ENCODE results near the gene TMEM212. TPM values are rescaled to one million over a fixed set of nuclear protein-coding genes. Genes with fewer than 3 reads are reported as not detected.

Gene TMEM212
- total RNA-seq, 1 experiment from 2014 or later, result not detected

GRCh38 chr3:171871392-171872274 lies 28.5 kb downstream of the TMEM212 start:
- H3K36me3 ChIP-seq (ENCODE audit: control insufficient read depth, insufficient read depth, low read length), result no peaks in the 10 kb centered on the region
- BruUV-seq (replicated peaks), result no TSS peak
- no peaks in the 10 kb centered on the region for H3K4me1 Mint-ChIP-seq (ENCODE audit: low read depth, unreplicated experiment)
- no peaks in the 10 kb centered on the region for H3K9me3 ChIP-seq
- no peak for DNase-seq
- no peaks in the 10 kb centered on the region for H3K36me3 Mint-ChIP-seq (ENCODE audit: insufficient read depth, unreplicated experiment)
- H3K27me3 ChIP-seq (replicated peaks; ENCODE audit: control insufficient read depth, insufficient read depth, low read length), result no peaks in the 10 kb centered on the region
- no peaks in the 10 kb centered on the region for H3K9me3 Mint-ChIP-seq (ENCODE audit: unreplicated experiment)
- H3K4me3 Mint-ChIP-seq (ENCODE audit: unreplicated experiment), result no peak overlapping the region
- H3K4me1 ChIP-seq, result peaks cover 8% of the 10 kb centered on the region; the same call in 1 of the 2 replicates
- ChIA-PET CTCF (no interaction called here), POLR2A (no interaction called here)
- H3K27me3 Mint-ChIP-seq (ENCODE audit: insufficient read depth, unreplicated experiment), result no peaks in the 10 kb centered on the region
- intact Hi-C loops (cut with micrococcal nuclease; ENCODE audit: unreplicated experiment), result no loop called here
- TF ChIP-seq CTCF (IDR thresholded peaks at IDR 0.05; ENCODE audit: insufficient read depth in 1 of 2, low read depth in 1 of 2, low read length in 1 of 2, severe bottlenecking in 1 of 2, unreplicated experiment in 1 of 2), result no peak
- H3K27ac Mint-ChIP-seq (ENCODE audit: unreplicated experiment), result no peak overlapping the region
- H3K4me3 ChIP-seq (ENCODE audit: low read depth, low read length), result no peak overlapping the region

- no peaks in the 10 kb centered on the region for H3K9me3 ChIP-seq
- H3K4me3 ChIP-seq (ENCODE audit: low read depth, low read length), result no peak overlapping the region
- CTCF ChIA-PET, result no interaction called here
- no peak for TF ChIP-seq CTCF (IDR thresholded peaks at IDR 0.05; ENCODE audit: insufficient read depth in 1 of 2, low read depth in 1 of 2, low read length in 1 of 2, severe bottlenecking in 1 of 2, unreplicated experiment in 1 of 2)
- Mint-ChIP-seq H3K27ac (ENCODE audit: unreplicated experiment) (no peak overlapping the region), H3K36me3 (ENCODE audit: insufficient read depth, unreplicated experiment) (no peaks in the 10 kb centered on the region), H3K9me3 (ENCODE audit: unreplicated experiment) (no peaks in the 10 kb centered on the region), H3K27me3 (ENCODE audit: insufficient read depth, unreplicated experiment) (no peaks in the 10 kb centered on the region), H3K4me3 (ENCODE audit: unreplicated experiment) (no peak overlapping the region), H3K4me1 (ENCODE audit: low read depth, unreplicated experiment) (no peaks in the 10 kb centered on the region)
- no peaks in the 10 kb centered on the region for H3K27me3 ChIP-seq (replicated peaks; ENCODE audit: control insufficient read depth, insufficient read depth, low read length)
- POLR2A ChIA-PET, result no interaction called here
- no peak for DNase-seq
- intact Hi-C loops (cut with micrococcal nuclease; ENCODE audit: unreplicated experiment), result no loop called here
- H3K4me1 ChIP-seq, result peaks cover 8% of the 10 kb centered on the region; the same call in 1 of the 2 replicates
- BruUV-seq (replicated peaks), result no TSS peak
- H3K36me3 ChIP-seq (ENCODE audit: control insufficient read depth, insufficient read depth, low read length), result no peaks in the 10 kb centered on the region
These were observed 30.4 kb downstream of the TMEM212 start for GRCh38 chr3:171873580-171873979.

- no peaks in the 10 kb centered on the region for H3K27me3 Mint-ChIP-seq (ENCODE audit: insufficient read depth, unreplicated experiment)
- intact Hi-C loops (cut with micrococcal nuclease; ENCODE audit: unreplicated experiment), result no loop called here
- POLR2A ChIA-PET, result no interaction called here
These were observed 31.1 kb downstream of the TMEM212 start for GRCh38 chr3:171874251-171874681.

More at GRCh38 chr3:171874251-171874681, 31.1 kb downstream of the TMEM212 start:
- Histone ChIP-seq H3K4me1 (peaks cover 8% of the 10 kb centered on the region; the same call in 1 of the 2 replicates), H3K9me3 (no peaks in the 10 kb centered on the region), H3K27me3 (replicated peaks; ENCODE audit: control insufficient read depth, insufficient read depth, low read length) (no peaks in the 10 kb centered on the region), H3K36me3 (ENCODE audit: control insufficient read depth, insufficient read depth, low read length) (no peaks in the 10 kb centered on the region), H3K4me3 (ENCODE audit: low read depth, low read length) (no peak overlapping the region)
- Mint-ChIP-seq H3K27ac (ENCODE audit: unreplicated experiment) (no peak overlapping the region), H3K4me3 (ENCODE audit: unreplicated experiment) (no peak overlapping the region), H3K9me3 (ENCODE audit: unreplicated experiment) (no peaks in the 10 kb centered on the region), H3K36me3 (ENCODE audit: insufficient read depth, unreplicated experiment) (no peaks in the 10 kb centered on the region), H3K4me1 (ENCODE audit: low read depth, unreplicated experiment) (no peaks in the 10 kb centered on the region)
- no TSS peak for BruUV-seq (replicated peaks)
- TF ChIP-seq CTCF (IDR thresholded peaks at IDR 0.05; ENCODE audit: insufficient read depth in 1 of 2, low read depth in 1 of 2, low read length in 1 of 2, severe bottlenecking in 1 of 2, unreplicated experiment in 1 of 2), result no peak
- CTCF ChIA-PET, result no interaction called here
- DNase-seq, result no peak
